ENCODE measurements around the gene NAA38.
A peak's percentile ranks its signal among the peaks of the same experiment; 100 is the strongest.

NAA38 gene

DNA sequence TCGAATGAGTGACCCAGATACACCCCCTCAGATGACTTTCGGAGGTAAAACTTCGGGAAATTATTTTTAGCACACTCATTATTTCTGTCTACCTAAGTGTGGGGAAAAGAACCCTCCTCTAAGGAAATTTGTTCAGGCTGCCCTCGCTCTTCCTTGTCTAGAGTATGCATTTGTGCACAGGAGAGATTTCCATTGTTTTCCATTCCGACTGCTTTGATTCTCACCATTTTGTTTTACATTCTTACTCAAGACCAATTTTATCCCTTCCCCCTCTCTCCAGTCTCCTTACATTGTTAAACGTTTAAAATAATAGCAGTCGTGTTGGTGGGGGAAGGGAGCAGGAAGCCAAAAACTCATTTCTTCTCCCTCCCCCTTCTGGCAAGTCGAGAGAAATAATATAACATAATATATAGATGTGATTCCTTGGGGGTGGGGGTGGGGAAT is 29.7 kb upstream of the NAA38 start:
- Histone ChIP-seq H3K4me1 (peaks cover 15 to 48% (median 43%) of the 10 kb centered on the region in 4 donors), H3K27me3 (peaks cover 0 to 18% of the 10 kb centered on the region in 2 donors), H3K9me3 (no peaks in the 10 kb centered on the region), H3K36me3 (peaks cover 0 to 14% (median 11%) of the 10 kb centered on the region in 3 donors), H3K4me3 (peak overlapping the region; percentile 62 to 66), H3K27ac (peak overlapping the region; percentile 80 to 82)
- no peak for DNase-seq
- intact Hi-C loops (cut with DNase I; ENCODE audit: low total_unique reads), result no loop called here
- TF ChIP-seq, protein P1, sequence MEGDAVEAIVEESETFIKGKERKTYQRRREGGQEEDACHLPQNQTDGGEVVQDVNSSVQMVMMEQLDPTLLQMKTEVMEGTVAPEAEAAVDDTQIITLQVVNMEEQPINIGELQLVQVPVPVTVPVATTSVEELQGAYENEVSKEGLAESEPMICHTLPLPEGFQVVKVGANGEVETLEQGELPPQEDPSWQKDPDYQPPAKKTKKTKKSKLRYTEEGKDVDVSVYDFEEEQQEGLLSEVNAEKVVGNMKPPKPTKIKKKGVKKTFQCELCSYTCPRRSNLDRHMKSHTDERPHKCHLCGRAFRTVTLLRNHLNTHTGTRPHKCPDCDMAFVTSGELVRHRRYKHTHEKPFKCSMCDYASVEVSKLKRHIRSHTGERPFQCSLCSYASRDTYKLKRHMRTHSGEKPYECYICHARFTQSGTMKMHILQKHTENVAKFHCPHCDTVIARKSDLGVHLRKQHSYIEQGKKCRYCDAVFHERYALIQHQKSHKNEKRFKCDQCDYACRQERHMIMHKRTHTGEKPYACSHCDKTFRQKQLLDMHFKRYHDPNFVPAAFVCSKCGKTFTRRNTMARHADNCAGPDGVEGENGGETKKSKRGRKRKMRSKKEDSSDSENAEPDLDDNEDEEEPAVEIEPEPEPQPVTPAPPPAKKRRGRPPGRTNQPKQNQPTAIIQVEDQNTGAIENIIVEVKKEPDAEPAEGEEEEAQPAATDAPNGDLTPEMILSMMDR (IDR thresholded peaks at IDR 0.05), result no peak

DNA sequence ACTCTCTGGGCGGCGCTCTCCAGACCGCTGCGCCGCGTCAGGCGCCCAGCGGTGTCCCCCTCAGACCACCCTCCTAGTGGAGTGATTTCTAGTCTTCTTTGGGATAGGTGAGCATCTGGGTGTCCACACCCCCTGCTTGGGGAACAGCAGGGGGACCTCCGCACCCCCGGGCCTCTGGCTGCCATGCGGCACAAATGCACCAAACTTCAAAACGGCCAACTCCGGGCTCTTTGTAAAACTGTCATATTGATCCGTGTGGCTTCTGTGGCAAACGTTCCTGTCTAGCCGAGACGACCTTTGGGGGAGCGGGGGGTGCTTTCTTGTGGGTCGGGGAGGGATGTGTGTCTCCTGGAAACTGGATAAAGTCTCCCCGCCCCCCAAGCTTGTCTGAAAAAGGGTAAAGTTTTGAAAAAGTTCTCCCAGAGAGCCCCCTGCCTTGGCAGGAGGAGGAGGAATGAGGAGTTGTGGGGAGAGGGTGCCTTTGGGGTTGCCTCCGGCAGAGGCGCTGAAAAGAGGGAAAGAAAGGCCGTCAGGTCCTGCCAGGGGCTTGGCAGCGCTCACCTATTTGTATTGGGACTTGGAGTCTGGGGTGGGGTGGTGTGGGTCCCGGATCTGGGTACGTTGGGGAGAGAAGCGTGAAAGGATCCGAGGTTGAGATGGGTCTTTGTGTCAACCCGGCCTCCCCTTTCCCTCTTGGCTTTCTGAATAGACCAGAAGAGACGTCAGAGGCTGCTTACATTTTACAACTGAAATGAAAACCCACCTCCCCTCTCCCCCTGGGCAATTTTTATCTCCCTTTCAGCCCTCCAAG is 29.1 kb upstream of the NAA38 start:
- peaks cover 0 to 22% of the 10 kb centered on the region in 2 donors for H3K27me3 ChIP-seq
- peaks cover 0 to 12% (median 8%) of the 10 kb centered on the region in 3 donors for H3K36me3 ChIP-seq
- peaks cover 15 to 49% (median 44%) of the 10 kb centered on the region in 4 donors for H3K4me1 ChIP-seq
- no peaks in the 10 kb centered on the region for H3K9me3 ChIP-seq
- H3K27ac ChIP-seq, result peak overlapping the region; percentile 80 to 82
- TF ChIP-seq, protein P1 (IDR thresholded peaks at IDR 0.05), result no peak
- intact Hi-C loops (cut with DNase I; ENCODE audit: low total_unique reads), result no loop called here
- peak in 1 of 2 donors; percentile 30 for DNase-seq
- peak overlapping the region; percentile 62 to 66 for H3K4me3 ChIP-seq

GRCh38 chr17:7885367-7886226 is 28.2 kb upstream of the NAA38 start:
- H3K36me3 ChIP-seq, result peaks cover 0 to 11% (median 0%) of the 10 kb centered on the region in 3 donors
- H3K27ac ChIP-seq, result peak overlapping the region; percentile 80 to 82
- peaks cover 0 to 22% of the 10 kb centered on the region in 2 donors for H3K27me3 ChIP-seq
- intact Hi-C loops (cut with DNase I; ENCODE audit: low total_unique reads), result no loop called here
- TF ChIP-seq, protein P1 (IDR thresholded peaks at IDR 0.05), result no peak
- peak overlapping the region; percentile 62 to 66 for H3K4me3 ChIP-seq
- H3K4me1 ChIP-seq, result peaks cover 15 to 52% (median 44%) of the 10 kb centered on the region in 4 donors
- DNase-seq, result peak; percentile 45 to 73
- H3K9me3 ChIP-seq, result no peaks in the 10 kb centered on the region

- peaks cover 0 to 22% of the 10 kb centered on the region in 2 donors for H3K27me3 ChIP-seq
- peak overlapping the region; percentile 62 to 66 for H3K4me3 ChIP-seq
- no peak for DNase-seq
- intact Hi-C loops (cut with DNase I; ENCODE audit: low total_unique reads), result no loop called here
- peaks cover 0 to 14% (median 0%) of the 10 kb centered on the region in 3 donors for H3K36me3 ChIP-seq
- H3K4me1 ChIP-seq, result peaks cover 15 to 50% (median 41%) of the 10 kb centered on the region in 4 donors
- H3K9me3 ChIP-seq, result no peaks in the 10 kb centered on the region
- TF ChIP-seq, protein P1 (IDR thresholded peaks at IDR 0.05), result no peak
- H3K27ac ChIP-seq, result peak overlapping the region; percentile 80 to 82
Observed at GRCh38 chr17:7884581-7885366, 27.4 kb upstream of the NAA38 start.

All from tibial artery (tissue), 4 donors.